Measurements from ENCODE around the gene KNOP1.

Gene KNOP1

DNA sequence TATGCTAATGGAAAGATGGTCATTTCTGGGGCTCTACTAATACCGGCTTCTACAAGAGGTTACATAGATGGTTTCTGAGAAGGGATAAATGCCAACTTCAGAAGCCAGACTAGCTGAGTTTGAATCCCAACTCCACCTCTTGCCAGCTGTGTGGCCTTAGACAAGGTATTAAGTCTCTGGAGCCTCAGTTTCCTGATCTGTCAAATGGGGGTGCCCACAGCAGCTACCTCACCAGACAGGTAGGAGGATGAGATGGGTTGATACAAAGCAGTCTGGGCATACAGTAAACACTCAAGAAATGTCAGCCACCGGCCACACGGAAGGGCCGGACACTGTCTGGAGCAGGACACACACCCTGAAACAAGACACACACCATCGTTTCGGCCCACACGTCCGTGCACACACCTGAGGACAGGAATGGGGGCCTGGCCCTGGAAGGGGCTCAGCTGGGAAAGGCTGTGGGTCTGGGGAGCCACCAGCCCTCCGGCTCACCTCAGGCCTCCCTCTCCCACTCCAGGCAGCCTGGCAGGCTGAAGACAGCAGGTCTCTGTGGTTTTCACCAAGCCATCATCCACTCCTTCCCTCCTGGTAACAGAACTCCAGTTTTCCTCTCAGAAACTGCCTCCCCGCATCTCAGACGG, 5.5 kb downstream of the KNOP1 start:
- no peak overlapping the region for H3K4me3 ChIP-seq (replicated peaks; ENCODE audit: low read depth, low read length)
- TF ChIP-seq, protein P1, sequence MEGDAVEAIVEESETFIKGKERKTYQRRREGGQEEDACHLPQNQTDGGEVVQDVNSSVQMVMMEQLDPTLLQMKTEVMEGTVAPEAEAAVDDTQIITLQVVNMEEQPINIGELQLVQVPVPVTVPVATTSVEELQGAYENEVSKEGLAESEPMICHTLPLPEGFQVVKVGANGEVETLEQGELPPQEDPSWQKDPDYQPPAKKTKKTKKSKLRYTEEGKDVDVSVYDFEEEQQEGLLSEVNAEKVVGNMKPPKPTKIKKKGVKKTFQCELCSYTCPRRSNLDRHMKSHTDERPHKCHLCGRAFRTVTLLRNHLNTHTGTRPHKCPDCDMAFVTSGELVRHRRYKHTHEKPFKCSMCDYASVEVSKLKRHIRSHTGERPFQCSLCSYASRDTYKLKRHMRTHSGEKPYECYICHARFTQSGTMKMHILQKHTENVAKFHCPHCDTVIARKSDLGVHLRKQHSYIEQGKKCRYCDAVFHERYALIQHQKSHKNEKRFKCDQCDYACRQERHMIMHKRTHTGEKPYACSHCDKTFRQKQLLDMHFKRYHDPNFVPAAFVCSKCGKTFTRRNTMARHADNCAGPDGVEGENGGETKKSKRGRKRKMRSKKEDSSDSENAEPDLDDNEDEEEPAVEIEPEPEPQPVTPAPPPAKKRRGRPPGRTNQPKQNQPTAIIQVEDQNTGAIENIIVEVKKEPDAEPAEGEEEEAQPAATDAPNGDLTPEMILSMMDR (IDR thresholded peaks at IDR 0.05; ENCODE audit: low read depth, low read length, missing control alignments) = no peak
- DNase-seq (ENCODE audit: extremely low read depth, low read depth) = no peak

DNA sequence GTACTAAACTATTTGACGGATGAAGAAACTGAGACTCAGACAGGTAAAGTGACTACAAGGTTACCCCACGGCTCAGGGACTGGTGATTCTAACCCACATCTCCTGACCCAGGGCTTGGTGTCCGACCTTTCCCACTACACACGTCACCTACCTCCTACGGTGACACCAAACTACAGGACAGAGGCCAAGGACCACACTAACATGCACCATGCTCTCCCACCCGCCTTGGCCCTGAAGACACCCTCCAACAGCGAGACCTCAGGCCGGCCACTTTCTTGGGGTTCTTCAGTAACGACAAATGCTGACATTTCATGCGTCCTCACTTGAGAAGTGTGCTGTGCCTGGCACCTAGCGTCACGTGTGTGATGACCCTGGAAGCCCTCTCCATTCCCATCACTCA, 6.4 kb downstream of the KNOP1 start:
- H3K4me3 ChIP-seq (replicated peaks; ENCODE audit: low read depth, low read length) = no peak overlapping the region
- TF ChIP-seq, protein P1 (IDR thresholded peaks at IDR 0.05; ENCODE audit: low read depth, low read length, missing control alignments) = no peak
- no peak for DNase-seq (ENCODE audit: extremely low read depth, low read depth)

DNA sequence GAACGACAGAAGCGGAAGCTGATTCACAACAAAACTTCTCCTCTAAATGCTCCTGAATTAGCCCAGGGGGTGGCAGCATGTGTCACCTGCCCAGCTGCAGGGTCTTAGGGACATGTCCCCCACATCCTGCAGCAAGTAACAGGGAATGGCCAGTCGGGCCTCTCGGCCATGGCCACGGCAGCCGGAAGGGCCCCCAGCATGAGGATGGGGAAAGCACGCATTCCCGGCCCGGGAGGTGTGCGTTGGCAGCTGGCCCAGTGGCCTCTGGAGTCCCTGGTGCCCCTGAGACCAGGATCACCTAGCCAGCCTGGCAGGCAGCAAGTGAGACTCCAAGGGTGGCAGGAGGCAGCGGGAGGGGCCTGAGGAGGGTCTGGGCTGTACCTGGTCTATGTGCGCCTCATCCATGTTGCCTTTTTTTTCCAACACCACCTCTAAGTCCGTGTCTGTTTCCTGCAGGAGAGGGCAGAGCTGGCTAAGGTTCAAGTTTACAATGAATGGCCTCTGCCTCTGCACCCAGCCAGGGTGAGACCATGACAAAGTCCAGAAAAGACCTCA, 7.0 kb downstream of the KNOP1 start:
- TF ChIP-seq, protein P1 (IDR thresholded peaks at IDR 0.05; ENCODE audit: low read depth, low read length, missing control alignments) = no peak
- H3K4me3 ChIP-seq (replicated peaks; ENCODE audit: low read depth, low read length) = no peak overlapping the region
- DNase-seq (ENCODE audit: extremely low read depth, low read depth) = no peak

- H3K4me3 ChIP-seq (replicated peaks; ENCODE audit: low read depth, low read length) = no peak overlapping the region
- DNase-seq (ENCODE audit: extremely low read depth, low read depth) = no peak
- TF ChIP-seq, protein P1 (IDR thresholded peaks at IDR 0.05; ENCODE audit: low read depth, low read length, missing control alignments) = no peak
Observed at GRCh38 chr16:19710191-19710908, 7.7 kb downstream of the KNOP1 start.

DNA sequence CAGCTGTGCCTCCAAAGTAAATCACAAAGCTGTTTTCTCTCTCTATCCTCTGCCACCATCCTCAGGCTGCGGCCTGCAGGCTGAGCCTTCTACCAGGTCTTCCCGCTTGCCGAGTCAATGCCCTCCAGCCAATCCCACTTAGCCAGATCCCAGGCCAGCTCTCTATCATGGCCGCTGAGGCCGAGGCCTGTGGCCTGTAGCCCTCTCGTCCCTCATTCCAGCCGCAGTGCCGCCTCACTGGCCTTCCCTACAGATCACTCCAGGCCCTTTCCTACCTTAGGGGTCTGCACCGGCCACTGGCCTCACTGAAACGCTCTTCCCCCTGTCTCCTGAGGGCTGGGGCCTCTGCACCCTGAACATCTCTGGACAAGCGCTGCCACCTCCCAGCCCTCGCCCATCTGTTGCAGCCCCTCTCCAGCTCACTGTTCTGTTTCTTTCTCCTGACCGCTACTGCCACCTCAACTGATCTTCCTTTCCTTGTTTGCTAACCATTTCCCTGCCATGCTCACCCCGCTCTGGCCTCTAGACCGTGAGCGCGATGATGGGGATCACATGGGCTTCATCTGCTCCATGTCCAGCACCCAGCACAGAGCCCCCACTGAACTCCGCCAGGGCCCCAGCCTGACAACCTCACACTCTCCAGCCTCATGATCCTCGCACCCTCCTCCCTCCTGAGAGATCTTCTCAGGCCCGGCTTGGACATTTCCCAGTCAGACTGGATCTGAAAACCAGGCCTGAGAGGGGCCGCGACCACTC, 8.5 kb downstream of the KNOP1 start:
- DNase-seq (ENCODE audit: extremely low read depth, low read depth) = no peak
- TF ChIP-seq, protein P1 (IDR thresholded peaks at IDR 0.05; ENCODE audit: low read depth, low read length, missing control alignments) = no peak

DNA sequence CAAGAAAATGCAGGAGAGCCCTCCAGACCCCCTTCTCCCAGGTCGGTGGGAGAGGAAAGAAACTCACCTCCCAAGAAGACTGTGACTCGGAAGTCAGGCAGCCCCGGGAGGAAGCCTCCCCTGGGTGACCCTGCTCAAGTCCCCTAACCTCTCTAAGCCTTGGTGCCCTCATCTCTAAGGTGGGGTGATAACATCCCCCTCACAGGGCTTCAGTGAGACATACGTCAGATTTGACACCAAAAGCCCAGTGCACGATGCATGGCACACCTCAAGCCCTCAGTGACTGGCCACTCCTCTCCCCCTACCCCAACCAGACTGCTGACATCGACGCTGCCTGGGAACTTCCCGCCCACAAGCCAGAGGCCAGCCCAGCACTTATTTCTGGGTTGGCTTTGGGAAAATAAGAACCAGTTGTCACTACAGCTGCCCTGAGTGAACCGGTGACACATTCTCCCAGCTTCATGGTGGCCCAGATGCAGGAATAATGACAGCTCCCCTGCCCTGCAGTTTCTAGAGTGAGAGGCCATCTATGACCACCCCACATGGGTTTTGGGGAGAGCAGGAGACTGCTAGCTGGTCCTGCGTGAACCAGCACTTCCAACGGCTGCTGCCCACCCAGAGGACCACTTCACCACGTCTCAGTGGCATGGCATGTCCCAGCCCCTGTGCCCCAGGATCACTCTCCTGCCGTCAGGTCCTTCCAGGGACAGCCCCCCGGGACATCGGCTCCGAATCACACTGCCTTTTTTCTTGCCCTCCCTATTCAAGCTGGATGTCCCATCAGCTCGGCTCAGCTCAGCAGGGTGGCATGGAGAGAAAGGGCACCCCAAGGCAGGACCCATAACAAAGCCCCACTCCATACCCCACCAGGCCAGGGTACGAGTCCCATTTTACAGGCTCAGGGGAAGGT, 9.5 kb downstream of the KNOP1 start:
- no peak overlapping the region for H3K4me3 ChIP-seq (replicated peaks; ENCODE audit: low read depth, low read length)
- TF ChIP-seq, protein P1 (IDR thresholded peaks at IDR 0.05; ENCODE audit: low read depth, low read length, missing control alignments) = no peak
- DNase-seq (ENCODE audit: extremely low read depth, low read depth) = no peak

More for the DNA sequence above, 8.5 kb downstream of the KNOP1 start:
- H3K4me3 ChIP-seq (replicated peaks; ENCODE audit: low read depth, low read length) = no peak overlapping the region
